ENCODE results near the gene RRP9. TPM values are rescaled to one million over a fixed set of nuclear protein-coding genes. Genes with fewer than 3 reads are reported as not detected.

Gene RRP9
- total RNA-seq, 1 donor from 2014 or later, result 20.6 TPM

DNA sequence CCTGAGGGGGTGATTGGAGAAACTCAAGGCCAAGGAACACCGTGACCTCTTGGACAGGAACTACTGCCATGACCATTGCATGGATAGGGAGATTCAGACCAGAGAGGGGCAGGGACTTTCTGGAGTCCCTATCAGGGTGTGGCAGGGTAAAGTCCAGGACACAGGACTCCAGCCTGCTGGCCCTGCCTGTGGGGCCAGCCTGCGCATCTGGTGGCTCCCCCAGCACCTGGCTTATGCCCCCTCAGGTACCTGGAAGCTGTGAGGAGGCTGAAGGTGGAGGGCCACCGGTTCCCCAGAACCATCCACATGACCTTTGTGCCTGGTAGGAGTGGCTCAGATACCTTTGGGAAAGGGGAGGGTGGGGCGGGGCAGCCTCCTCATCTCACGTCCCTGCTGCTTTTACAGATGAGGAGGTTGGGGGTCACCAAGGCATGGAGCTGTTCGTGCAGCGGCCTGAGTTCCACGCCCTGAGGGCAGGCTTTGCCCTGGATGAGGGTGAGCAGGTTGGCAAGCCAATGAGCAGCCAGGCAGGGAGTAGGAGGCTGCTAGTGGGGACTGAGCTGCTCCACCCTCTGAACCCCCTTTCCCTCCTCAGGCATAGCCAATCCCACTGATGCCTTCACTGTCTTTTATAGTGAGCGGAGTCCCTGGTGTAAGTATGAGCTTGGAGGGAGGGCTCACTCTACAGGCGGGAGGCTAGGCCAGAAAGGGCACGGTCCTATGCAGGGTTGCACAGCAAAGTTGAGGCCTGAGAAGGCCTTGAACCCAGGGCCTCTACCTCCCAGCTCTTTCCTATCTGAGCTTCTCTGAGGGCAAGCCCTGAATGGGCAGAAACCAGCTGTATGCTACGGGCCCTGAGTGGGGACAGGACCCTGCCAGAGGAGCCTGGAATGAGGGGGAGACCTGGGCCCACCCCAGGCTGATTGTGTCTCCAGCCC is 44.6 kb upstream of the RRP9 start:
- Mint-ChIP-seq H3K4me3 (ENCODE audit: unreplicated experiment) (no peak overlapping the region), H3K9me3 (ENCODE audit: unreplicated experiment) (no peaks in the 10 kb centered on the region), H3K4me1 (ENCODE audit: unreplicated experiment) (peaks cover 14% of the 10 kb centered on the region), H3K36me3 (ENCODE audit: low read depth, unreplicated experiment) (peaks cover 2% of the 10 kb centered on the region), H3K27me3 (ENCODE audit: unreplicated experiment) (peaks cover 6% of the 10 kb centered on the region), H3K27ac (ENCODE audit: unreplicated experiment) (no peak overlapping the region)
- no peak for DNase-seq (ENCODE audit: low spot score)
- TF ChIP-seq, protein P1, sequence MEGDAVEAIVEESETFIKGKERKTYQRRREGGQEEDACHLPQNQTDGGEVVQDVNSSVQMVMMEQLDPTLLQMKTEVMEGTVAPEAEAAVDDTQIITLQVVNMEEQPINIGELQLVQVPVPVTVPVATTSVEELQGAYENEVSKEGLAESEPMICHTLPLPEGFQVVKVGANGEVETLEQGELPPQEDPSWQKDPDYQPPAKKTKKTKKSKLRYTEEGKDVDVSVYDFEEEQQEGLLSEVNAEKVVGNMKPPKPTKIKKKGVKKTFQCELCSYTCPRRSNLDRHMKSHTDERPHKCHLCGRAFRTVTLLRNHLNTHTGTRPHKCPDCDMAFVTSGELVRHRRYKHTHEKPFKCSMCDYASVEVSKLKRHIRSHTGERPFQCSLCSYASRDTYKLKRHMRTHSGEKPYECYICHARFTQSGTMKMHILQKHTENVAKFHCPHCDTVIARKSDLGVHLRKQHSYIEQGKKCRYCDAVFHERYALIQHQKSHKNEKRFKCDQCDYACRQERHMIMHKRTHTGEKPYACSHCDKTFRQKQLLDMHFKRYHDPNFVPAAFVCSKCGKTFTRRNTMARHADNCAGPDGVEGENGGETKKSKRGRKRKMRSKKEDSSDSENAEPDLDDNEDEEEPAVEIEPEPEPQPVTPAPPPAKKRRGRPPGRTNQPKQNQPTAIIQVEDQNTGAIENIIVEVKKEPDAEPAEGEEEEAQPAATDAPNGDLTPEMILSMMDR (IDR thresholded peaks at IDR 0.05; ENCODE audit: unreplicated experiment), result no peak

DNA sequence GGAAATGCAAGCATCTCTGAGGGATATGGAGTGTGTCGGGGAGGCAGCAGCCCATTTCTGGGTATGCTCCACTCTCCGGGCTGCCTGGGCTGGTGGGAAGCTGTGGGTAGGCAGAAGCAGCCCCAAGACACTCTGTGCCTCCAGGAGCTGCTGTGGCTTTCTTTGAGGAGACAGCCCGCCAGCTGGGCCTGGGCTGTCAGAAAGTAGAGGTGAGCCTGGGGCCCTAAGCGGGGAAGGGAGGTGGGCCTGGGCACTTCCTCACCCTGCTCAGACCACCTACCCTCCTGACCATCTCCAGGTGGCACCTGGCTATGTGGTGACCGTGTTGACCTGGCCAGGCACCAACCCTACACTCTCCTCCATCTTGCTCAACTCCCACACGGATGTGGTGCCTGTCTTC is 43.4 kb upstream of the RRP9 start:
- Mint-ChIP-seq H3K27me3 (ENCODE audit: unreplicated experiment) (peaks cover 7% of the 10 kb centered on the region), H3K9me3 (ENCODE audit: unreplicated experiment) (no peaks in the 10 kb centered on the region), H3K36me3 (ENCODE audit: low read depth, unreplicated experiment) (no peaks in the 10 kb centered on the region), H3K4me3 (ENCODE audit: unreplicated experiment) (peak overlapping the region; percentile 65), H3K4me1 (ENCODE audit: unreplicated experiment) (peaks cover 14% of the 10 kb centered on the region), H3K27ac (ENCODE audit: unreplicated experiment) (no peak overlapping the region)
- TF ChIP-seq, protein P1 (IDR thresholded peaks at IDR 0.05; ENCODE audit: unreplicated experiment), result no peak
- no peak for DNase-seq (ENCODE audit: low spot score)

DNA sequence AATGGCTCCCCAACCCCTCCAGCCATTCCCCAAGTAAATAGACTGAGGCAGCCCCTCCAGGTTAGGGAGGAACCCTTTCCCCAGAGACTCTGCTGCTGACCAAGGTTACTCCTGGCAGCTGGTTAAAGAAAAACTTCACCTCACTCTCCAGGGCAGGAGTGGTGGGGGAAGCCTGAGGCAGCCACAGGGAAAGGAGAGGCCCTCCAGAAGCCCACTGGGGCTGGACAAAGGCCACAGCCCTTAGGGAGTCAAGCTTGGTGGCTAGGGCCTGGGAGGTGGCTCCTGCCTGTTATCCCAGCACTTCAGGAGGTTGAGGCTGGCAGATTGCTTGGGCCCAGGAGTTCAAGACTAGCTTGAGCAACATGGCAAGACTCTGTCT is 42.6 kb upstream of the RRP9 start:
- Mint-ChIP-seq H3K9me3 (ENCODE audit: unreplicated experiment) (no peaks in the 10 kb centered on the region), H3K4me1 (ENCODE audit: unreplicated experiment) (peaks cover 14% of the 10 kb centered on the region), H3K36me3 (ENCODE audit: low read depth, unreplicated experiment) (no peaks in the 10 kb centered on the region), H3K27ac (ENCODE audit: unreplicated experiment) (no peak overlapping the region), H3K4me3 (ENCODE audit: unreplicated experiment) (no peak overlapping the region), H3K27me3 (ENCODE audit: unreplicated experiment) (peaks cover 7% of the 10 kb centered on the region)
- TF ChIP-seq, protein P1 (IDR thresholded peaks at IDR 0.05; ENCODE audit: unreplicated experiment), result no peak
- no peak for DNase-seq (ENCODE audit: low spot score)

DNA sequence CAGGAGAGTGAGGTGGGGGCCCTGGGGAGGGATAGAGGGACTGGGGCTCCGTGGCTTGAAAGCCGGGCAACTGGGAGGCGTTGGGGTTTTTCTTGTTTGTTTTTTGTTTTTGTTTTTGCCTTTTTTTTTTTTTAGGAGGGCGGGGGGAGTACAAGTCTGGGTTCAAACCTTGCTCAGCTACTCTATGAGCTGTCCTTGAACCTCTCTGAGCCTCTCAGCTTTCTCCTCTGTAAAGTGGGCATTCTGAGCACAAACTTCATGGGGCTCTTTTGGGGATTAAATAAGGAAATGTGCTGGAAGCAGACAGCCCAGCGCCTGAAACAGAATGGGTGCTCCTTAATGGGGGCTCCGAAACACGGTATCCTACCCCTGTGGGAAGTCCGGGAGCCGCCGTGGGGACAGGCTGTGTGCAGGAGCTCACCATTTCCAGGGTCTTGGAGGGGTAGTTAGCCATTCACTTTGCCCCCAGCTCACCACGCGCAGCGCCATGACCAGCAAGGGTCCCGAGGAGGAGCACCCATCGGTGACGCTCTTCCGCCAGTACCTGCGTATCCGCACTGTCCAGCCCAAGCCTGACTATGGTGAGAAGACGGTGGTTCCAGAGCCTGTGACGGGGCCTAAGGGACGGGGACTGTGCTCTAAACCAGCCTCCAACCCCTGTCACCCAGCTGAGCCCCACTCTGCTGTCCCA is 42.0 kb upstream of the RRP9 start:
- peaks cover 6% of the 10 kb centered on the region for H3K27me3 Mint-ChIP-seq (ENCODE audit: unreplicated experiment)
- TF ChIP-seq, protein P1 (IDR thresholded peaks at IDR 0.05; ENCODE audit: unreplicated experiment), result no peak
- no peaks in the 10 kb centered on the region for H3K36me3 Mint-ChIP-seq (ENCODE audit: low read depth, unreplicated experiment)
- peaks cover 9% of the 10 kb centered on the region for H3K4me1 Mint-ChIP-seq (ENCODE audit: unreplicated experiment)
- H3K9me3 Mint-ChIP-seq (ENCODE audit: unreplicated experiment), result no peaks in the 10 kb centered on the region
- DNase-seq (ENCODE audit: low spot score), result no peak
- H3K4me3 Mint-ChIP-seq (ENCODE audit: unreplicated experiment), result peak overlapping the region; percentile 73
- peak overlapping the region; percentile 74 for H3K27ac Mint-ChIP-seq (ENCODE audit: unreplicated experiment)

Data from endothelial cell (in vitro differentiated cells).